ENCODE measurements around the gene RTN4RL1. TPM values are rescaled to one million over a fixed set of nuclear protein-coding genes. Genes with fewer than 3 reads are reported as not detected.

The RTN4RL1 gene
- total and polyA plus RNA-seq, 2 of the 13 experiments (the other 11 are each of a cell fraction or from before 2014, with no cell fraction given) = 0.01 TPM; not detected in 1

DNA sequence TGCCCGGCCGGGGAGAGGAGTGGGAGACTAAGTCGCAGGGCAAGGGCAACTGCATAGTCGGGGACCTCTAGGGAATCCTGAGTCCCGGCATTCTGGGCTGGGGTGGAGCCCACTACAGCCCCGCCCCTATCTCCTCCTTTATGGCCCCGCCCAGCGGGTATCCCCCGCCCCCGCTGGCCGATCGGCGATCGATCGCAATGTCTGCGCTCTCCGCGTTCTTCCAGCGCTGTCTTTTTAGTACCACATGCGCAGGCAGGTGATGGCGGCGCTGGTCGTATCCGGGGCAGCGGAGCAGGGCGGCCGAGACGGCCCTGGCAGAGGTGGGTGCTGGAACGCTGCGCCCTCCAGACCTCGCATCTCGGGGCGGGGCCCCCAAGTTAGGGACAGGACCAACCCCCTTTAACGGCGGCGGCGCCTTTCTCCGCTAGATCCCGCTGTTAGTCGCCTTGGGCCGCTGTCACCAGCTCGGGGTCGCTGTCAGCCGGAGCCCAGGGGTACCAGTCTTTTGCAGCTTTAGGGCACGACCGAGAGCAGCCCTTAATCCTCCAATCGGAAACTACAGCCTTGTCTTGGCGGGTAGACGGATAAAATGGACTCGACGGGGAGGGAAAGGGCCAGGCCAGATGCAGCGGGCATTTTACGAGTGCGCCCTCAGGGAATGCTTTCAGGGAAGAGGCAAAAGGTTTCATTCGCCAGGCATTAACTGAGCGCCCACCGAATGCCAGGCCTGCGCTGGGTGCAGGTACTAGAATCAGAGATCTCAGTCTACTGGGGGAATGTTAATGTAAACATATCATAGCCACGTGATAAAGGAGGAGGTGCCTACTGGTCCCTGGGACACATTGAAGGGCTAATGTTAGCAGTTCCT, 5.0 kb upstream of the RTN4RL1 start, which contains the start of gene DPH1 (continued):
- TF ChIP-seq, protein P1, sequence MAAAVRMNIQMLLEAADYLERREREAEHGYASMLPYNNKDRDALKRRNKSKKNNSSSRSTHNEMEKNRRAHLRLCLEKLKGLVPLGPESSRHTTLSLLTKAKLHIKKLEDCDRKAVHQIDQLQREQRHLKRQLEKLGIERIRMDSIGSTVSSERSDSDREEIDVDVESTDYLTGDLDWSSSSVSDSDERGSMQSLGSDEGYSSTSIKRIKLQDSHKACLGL (CRISPR knock-in tag; IDR thresholded peaks at IDR 0.05) = peak; percentile 100
- TF ChIP-seq ZBTB1 (CRISPR knock-in tag; IDR thresholded peaks at IDR 0.05; ENCODE audit: borderline replicate concordance) (no peak), RBAK (CRISPR knock-in tag; IDR thresholded peaks at IDR 0.05) (no peak), PBX3 (CRISPR knock-in tag; IDR thresholded peaks at IDR 0.05; ENCODE audit: borderline replicate concordance) (no peak), ZMYM3 (CRISPR knock-in tag; IDR thresholded peaks at IDR 0.05) (peak; percentile 82; the same call in 1 of the 2 replicates), ONECUT2 (CRISPR knock-in tag; IDR thresholded peaks at IDR 0.05) (peak; percentile 58), AGO1 (IDR thresholded peaks at IDR 0.05; ENCODE audit: low read depth, low read length, poor library complexity, severe bottlenecking) (no peak), ZFP36 (IDR thresholded peaks at IDR 0.05; ENCODE audit: borderline replicate concordance, low read depth, low read length, partially characterized antibody) (no peak), FOXA1 (IDR thresholded peaks at IDR 0.05) (no peak), FOXA1 (CRISPR knock-in tag; IDR thresholded peaks at IDR 0.05) (peak; percentile 52), ZNF777 (CRISPR knock-in tag; IDR thresholded peaks at IDR 0.05) (peak; percentile 89), RFXAP (CRISPR knock-in tag; IDR thresholded peaks at IDR 0.05; ENCODE audit: borderline replicate concordance) (peak; percentile 69; the same call in 1 of the 2 replicates), NFE2L2 (IDR thresholded peaks at IDR 0.05; ENCODE audit: low read length) (no peak), ASH2L (IDR thresholded peaks at IDR 0.05; ENCODE audit: insufficient read length, low read depth, low read length) (peak; percentile 84), HDAC1 (CRISPR knock-in tag; IDR thresholded peaks at IDR 0.05) (peak; percentile 99), SIN3B (IDR thresholded peaks at IDR 0.05; ENCODE audit: low read length) (peak; percentile 80), ZC3H4 (CRISPR knock-in tag; IDR thresholded peaks at IDR 0.05; ENCODE audit: borderline replicate concordance) (no peak), ZBTB43 (CRISPR knock-in tag; conservative IDR thresholded peaks at IDR 0.05) (no peak)
- TF ChIP-seq, protein P2, sequence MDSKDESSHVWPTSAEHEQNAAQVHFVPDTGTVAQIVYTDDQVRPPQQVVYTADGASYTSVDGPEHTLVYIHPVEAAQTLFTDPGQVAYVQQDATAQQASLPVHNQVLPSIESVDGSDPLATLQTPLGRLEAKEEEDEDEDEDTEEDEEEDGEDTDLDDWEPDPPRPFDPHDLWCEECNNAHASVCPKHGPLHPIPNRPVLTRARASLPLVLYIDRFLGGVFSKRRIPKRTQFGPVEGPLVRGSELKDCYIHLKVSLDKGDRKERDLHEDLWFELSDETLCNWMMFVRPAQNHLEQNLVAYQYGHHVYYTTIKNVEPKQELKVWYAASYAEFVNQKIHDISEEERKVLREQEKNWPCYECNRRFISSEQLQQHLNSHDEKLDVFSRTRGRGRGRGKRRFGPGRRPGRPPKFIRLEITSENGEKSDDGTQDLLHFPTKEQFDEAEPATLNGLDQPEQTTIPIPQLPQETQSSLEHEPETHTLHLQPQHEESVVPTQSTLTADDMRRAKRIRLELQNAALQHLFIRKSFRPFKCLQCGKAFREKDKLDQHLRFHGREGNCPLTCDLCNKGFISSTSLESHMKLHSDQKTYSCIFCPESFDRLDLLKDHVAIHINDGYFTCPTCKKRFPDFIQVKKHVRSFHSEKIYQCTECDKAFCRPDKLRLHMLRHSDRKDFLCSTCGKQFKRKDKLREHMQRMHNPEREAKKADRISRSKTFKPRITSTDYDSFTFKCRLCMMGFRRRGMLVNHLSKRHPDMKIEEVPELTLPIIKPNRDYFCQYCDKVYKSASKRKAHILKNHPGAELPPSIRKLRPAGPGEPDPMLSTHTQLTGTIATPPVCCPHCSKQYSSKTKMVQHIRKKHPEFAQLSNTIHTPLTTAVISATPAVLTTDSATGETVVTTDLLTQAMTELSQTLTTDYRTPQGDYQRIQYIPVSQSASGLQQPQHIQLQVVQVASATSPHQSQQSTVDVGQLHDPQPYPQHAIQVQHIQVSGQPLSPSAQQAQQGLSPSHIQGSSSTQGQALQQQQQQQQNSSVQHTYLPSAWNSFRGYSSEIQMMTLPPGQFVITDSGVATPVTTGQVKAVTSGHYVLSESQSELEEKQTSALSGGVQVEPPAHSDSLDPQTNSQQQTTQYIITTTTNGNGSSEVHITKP (CRISPR knock-in tag; IDR thresholded peaks at IDR 0.05; ENCODE audit: low read depth) = no peak

All from HepG2 (cell line).